Measurements from ENCODE around the gene DFFA. TPM values are rescaled to one million over a fixed set of nuclear protein-coding genes. Genes with fewer than 3 reads are reported as not detected.
A peak's percentile ranks its signal among the peaks of the same experiment; 100 is the strongest.

DFFA gene
- total RNA-seq, 1 experiment from 2014 or later = 52.0 TPM

DNA sequence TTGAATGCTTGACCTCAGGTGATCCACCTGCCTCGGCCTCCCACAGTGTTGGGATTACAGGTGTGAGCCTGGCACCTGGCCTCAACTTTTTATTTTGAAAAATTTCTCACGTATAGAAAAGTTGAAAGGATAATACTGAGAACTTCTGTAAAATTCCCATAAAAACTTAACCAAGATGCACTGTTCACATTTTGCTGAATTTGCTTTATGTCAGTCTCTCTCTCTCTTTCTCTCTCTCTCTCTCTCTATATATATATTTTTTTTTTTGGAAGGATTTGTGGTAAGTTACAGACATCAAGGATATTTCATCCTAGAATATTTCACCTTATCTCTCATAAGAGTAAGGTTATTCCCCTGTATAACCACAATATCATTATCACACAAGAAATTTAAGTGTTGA lies 8.3 kb upstream of the DFFA start:
- CTCF ChIA-PET = no interaction called here
- Histone ChIP-seq H3K27me3 (ENCODE audit: low read length) (no peaks in the 10 kb centered on the region), H3K79me2 (ENCODE audit: low read length) (peaks cover 96% of the 10 kb centered on the region), H3K27ac (ENCODE audit: low read length) (no peak overlapping the region), H4K20me1 (ENCODE audit: low read length) (0 out of 2 replicates have a peak, but pooled peaks cover 5% of the 10 kb centered on the region), H3K4me2 (ENCODE audit: low read length) (no peak overlapping the region), H3K9me2 (replicated peaks; ENCODE audit: low read length) (no peaks in the 10 kb centered on the region), H3K9me3 (ENCODE audit: low read length) (no peaks in the 10 kb centered on the region), H2AFZ (ENCODE audit: low read length) (no peak overlapping the region), H3F3A (ENCODE audit: low read length, unreplicated experiment) (no peaks in the 10 kb centered on the region), H3K4me1 (ENCODE audit: insufficient read depth, low read length) (peaks cover 11% of the 10 kb centered on the region), H3K36me3 (ENCODE audit: low read depth, low read length) (no peaks in the 10 kb centered on the region; the same call in 1 of the 2 replicates), H3K9ac (ENCODE audit: low read length) (no peak overlapping the region), H3K4me3 (ENCODE audit: low read length) (no peak overlapping the region)
- intact Hi-C loops (cut with micrococcal nuclease) = no loop called here
- DNase-seq (no peak), ATAC-seq (no peak)
- no TSS peak for BruUV-seq (replicated peaks)
- TF ChIP-seq EZH2phosphoT487 (IDR thresholded peaks at IDR 0.05; ENCODE audit: borderline replicate concordance, low read length) (no peak), EZH2 (IDR thresholded peaks at IDR 0.05; ENCODE audit: low read length, unreplicated experiment) (no peak)
- TF ChIP-seq, protein P1, sequence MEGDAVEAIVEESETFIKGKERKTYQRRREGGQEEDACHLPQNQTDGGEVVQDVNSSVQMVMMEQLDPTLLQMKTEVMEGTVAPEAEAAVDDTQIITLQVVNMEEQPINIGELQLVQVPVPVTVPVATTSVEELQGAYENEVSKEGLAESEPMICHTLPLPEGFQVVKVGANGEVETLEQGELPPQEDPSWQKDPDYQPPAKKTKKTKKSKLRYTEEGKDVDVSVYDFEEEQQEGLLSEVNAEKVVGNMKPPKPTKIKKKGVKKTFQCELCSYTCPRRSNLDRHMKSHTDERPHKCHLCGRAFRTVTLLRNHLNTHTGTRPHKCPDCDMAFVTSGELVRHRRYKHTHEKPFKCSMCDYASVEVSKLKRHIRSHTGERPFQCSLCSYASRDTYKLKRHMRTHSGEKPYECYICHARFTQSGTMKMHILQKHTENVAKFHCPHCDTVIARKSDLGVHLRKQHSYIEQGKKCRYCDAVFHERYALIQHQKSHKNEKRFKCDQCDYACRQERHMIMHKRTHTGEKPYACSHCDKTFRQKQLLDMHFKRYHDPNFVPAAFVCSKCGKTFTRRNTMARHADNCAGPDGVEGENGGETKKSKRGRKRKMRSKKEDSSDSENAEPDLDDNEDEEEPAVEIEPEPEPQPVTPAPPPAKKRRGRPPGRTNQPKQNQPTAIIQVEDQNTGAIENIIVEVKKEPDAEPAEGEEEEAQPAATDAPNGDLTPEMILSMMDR (conservative IDR thresholded peaks at IDR 0.05; ENCODE audit: low read depth, low read length) = no peak
- POLR2A ChIA-PET (ENCODE audit: unreplicated experiment) = no interaction called here

DNA sequence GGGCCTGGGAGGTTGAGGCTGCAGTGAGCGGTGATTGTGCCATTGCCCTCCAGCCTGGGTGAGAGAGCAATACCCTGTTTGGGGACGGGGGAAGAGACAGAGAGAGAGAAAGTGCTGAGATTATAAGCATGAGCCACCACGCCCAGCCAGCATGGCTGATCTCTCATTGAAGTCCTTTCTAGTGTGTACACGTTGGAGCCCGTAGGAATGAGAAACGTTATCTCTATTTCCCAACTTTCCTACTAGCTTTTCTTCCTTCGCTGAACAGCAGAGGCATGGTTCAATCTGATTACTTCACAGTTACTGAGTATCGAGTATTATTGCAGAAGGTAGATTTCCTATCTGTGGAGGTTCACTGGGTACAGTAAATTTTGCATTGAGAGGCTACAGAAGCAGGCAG lies 7.0 kb upstream of the DFFA start:
- H3F3A ChIP-seq (ENCODE audit: low read length, unreplicated experiment) = no peaks in the 10 kb centered on the region
- intact Hi-C loops (cut with micrococcal nuclease) = no loop called here
- ATAC-seq (no peak), DNase-seq (no peak)
- H3K9ac ChIP-seq (ENCODE audit: low read length) = no peak overlapping the region
- peaks cover 14% of the 10 kb centered on the region for H3K4me1 ChIP-seq (ENCODE audit: insufficient read depth, low read length)
- no peak for TF ChIP-seq EZH2phosphoT487 (IDR thresholded peaks at IDR 0.05; ENCODE audit: borderline replicate concordance, low read length)
- TF ChIP-seq, protein P1 (conservative IDR thresholded peaks at IDR 0.05; ENCODE audit: low read depth, low read length) = no peak
- no peak for TF ChIP-seq EZH2 (IDR thresholded peaks at IDR 0.05; ENCODE audit: low read length, unreplicated experiment)
- peaks cover 89% of the 10 kb centered on the region for H3K79me2 ChIP-seq (ENCODE audit: low read length)
- no peaks in the 10 kb centered on the region for H3K9me2 ChIP-seq (replicated peaks; ENCODE audit: low read length)
- H3K27ac ChIP-seq (ENCODE audit: low read length) = no peak overlapping the region
- H3K4me2 ChIP-seq (ENCODE audit: low read length) = no peak overlapping the region
- H2AFZ ChIP-seq (ENCODE audit: low read length) = no peak overlapping the region
- H4K20me1 ChIP-seq (ENCODE audit: low read length) = 0 out of 2 replicates have a peak, but pooled peaks cover 5% of the 10 kb centered on the region
- no TSS peak for BruUV-seq (replicated peaks)
- POLR2A ChIA-PET (ENCODE audit: unreplicated experiment) = no interaction called here
- no peaks in the 10 kb centered on the region; the same call in 1 of the 2 replicates for H3K36me3 ChIP-seq (ENCODE audit: low read depth, low read length)
- H3K27me3 ChIP-seq (ENCODE audit: low read length) = no peaks in the 10 kb centered on the region
- H3K4me3 ChIP-seq (ENCODE audit: low read length) = no peak overlapping the region
- CTCF ChIA-PET = interaction anchor here (0.7 kb wide), 1 partner anchor 44 kb away, joined by 5 read pairs; no protein-coding TSS in a partner anchor
- H3K9me3 ChIP-seq (ENCODE audit: low read length) = no peaks in the 10 kb centered on the region

DNA sequence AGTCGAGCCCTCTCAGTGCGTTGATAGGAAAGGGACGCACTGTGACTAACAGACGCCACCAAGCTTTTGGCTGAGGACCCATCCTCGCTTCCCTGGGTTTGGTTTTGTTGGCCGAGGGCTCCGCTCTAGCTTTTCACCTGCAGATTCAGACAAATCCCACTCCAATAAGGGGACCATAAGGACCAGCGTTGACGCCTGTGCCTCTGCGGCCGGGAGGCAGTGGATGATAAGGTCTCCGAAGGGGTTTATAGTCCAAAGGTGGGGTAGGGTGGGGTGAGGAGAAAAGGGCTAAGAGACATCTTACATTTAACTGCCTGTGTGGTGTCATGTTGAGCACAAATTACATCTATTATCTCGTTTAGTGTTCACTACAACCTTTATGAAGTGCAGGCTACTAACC lies 3.2 kb upstream of the DFFA start:
- Histone ChIP-seq H3F3A (ENCODE audit: low read length, unreplicated experiment) (no peaks in the 10 kb centered on the region), H3K4me3 (ENCODE audit: low read length) (peak overlapping the region; percentile 74), H3K9me3 (ENCODE audit: low read length) (no peaks in the 10 kb centered on the region), H4K20me1 (ENCODE audit: low read length) (0 out of 2 replicates have a peak, but pooled peaks cover 5% of the 10 kb centered on the region), H3K4me2 (ENCODE audit: low read length) (peak overlapping the region; percentile 94), H3K79me2 (ENCODE audit: low read length) (peaks cover 70% of the 10 kb centered on the region), H3K27ac (ENCODE audit: low read length) (no peak overlapping the region), H3K36me3 (ENCODE audit: low read depth, low read length) (no peaks in the 10 kb centered on the region; the same call in 1 of the 2 replicates), H2AFZ (ENCODE audit: low read length) (peak overlapping the region; percentile 73; the same call in 1 of the 2 replicates), H3K9me2 (replicated peaks; ENCODE audit: low read length) (no peaks in the 10 kb centered on the region), H3K4me1 (ENCODE audit: insufficient read depth, low read length) (peaks cover 24% of the 10 kb centered on the region), H3K27me3 (ENCODE audit: low read length) (no peaks in the 10 kb centered on the region), H3K9ac (ENCODE audit: low read length) (peak overlapping the region; percentile 69)
- intact Hi-C loops (cut with micrococcal nuclease) = no loop called here
- ChIA-PET CTCF (no interaction called here), POLR2A (ENCODE audit: unreplicated experiment) (interaction anchor here (0.6 kb wide), 1 partner anchor 482 kb away, joined by 18 read pairs; no protein-coding TSS in a partner anchor)
- no peak for DNase-seq
- TF ChIP-seq EZH2phosphoT487 (IDR thresholded peaks at IDR 0.05; ENCODE audit: borderline replicate concordance, low read length) (no peak), EZH2 (IDR thresholded peaks at IDR 0.05; ENCODE audit: low read length, unreplicated experiment) (no peak)
- TF ChIP-seq, protein P1 (conservative IDR thresholded peaks at IDR 0.05; ENCODE audit: low read depth, low read length) = no peak
- no TSS peak for BruUV-seq (replicated peaks)
- ATAC-seq = no peak
